ENCODE measurements around the gene MAD1L1. TPM values are rescaled to one million over a fixed set of nuclear protein-coding genes. Genes with fewer than 3 reads are reported as not detected.

MAD1L1 gene
- total and polyA plus RNA-seq, 2 of the 4 experiments (the other 2 are of a cell fraction): 29.0 to 40.9 TPM

GRCh38 chr7:1975179-1975578 is 257.6 kb downstream of the MAD1L1 start:
- BruUV-seq (replicated peaks): no TSS peak
- no peak overlapping the region for H3K56ac ChIP-seq (ENCODE audit: extremely low read depth, insufficient read depth, low read length)
- CTCF ChIA-PET: no interaction called here
- H3K36me3 ChIP-seq (ENCODE audit: control insufficient read depth, insufficient read depth, low read length): peaks cover 13% of the 10 kb centered on the region
- no peak overlapping the region for H3K4ac ChIP-seq (ENCODE audit: low read depth, low read length)
- no peaks in the 10 kb centered on the region for H3K9me1 ChIP-seq (ENCODE audit: insufficient read depth, low read length)
- no peaks in the 10 kb centered on the region for H3K79me1 ChIP-seq (ENCODE audit: low read depth in 1 of 2, low read length in 2 of 2)
- H3K4me1 ChIP-seq (ENCODE audit: control insufficient read depth, insufficient read depth, low read length): no peaks in the 10 kb centered on the region
- H3K4me2 ChIP-seq (ENCODE audit: low read depth, low read length): no peak overlapping the region
- H4K20me1 ChIP-seq (ENCODE audit: insufficient read depth, low read length): no peaks in the 10 kb centered on the region
- TF ChIP-seq RAD21 (IDR thresholded peaks at IDR 0.05; ENCODE audit: low read length) (no peak), POLR2A (IDR thresholded peaks at IDR 0.05; ENCODE audit: low read depth, low read length) (no peak), NFE2L2 (IDR thresholded peaks at IDR 0.05; ENCODE audit: low read depth, low read length) (no peak), CEBPB (IDR thresholded peaks at IDR 0.05; ENCODE audit: low read depth, low read length) (no peak), FOS (IDR thresholded peaks at IDR 0.05; ENCODE audit: low read depth, low read length) (no peak), BHLHE40 (IDR thresholded peaks at IDR 0.05; ENCODE audit: low read depth, low read length) (no peak)
- POLR2A ChIA-PET (ENCODE audit: unreplicated experiment): no interaction called here
- in situ Hi-C loops (cut with MboI; ENCODE audit: low sequenced_read_pairs) (no loop called here), dilution Hi-C loops (cut with HindIII; ENCODE audit: low sequenced_read_pairs, unreplicated experiment) (no loop called here), intact Hi-C loops (cut with micrococcal nuclease) (no loop called here)
- H2BK5ac ChIP-seq (ENCODE audit: low read depth, low read length, poor library complexity, severe bottlenecking): no peak overlapping the region
- ATAC-seq (ENCODE audit: low read depth) (no peak), DNase-seq (no peak)
- H3K18ac ChIP-seq (ENCODE audit: low read depth, low read length): no peak overlapping the region
- WGBS, 2 experiments (ENCODE audit: extremely low coverage in 2 of 2, insufficient read length in 1 of 2): 100% methylated on average over 2 of the region's 7 CpGs; no CpG with 5 or more reads in 1 of the 2 experiments
- no peak overlapping the region for H2BK15ac ChIP-seq (ENCODE audit: low read depth, low read length)
- no peak overlapping the region for H3K27ac ChIP-seq (ENCODE audit: insufficient read depth, low read length)
- no peak overlapping the region for H3K14ac ChIP-seq (replicated peaks; ENCODE audit: low read depth, low read length)
- H3K27me3 ChIP-seq (ENCODE audit: control insufficient read depth, insufficient read depth, low read length): no peaks in the 10 kb centered on the region
- no peak overlapping the region for H4K8ac ChIP-seq (ENCODE audit: low read depth in 2 of 2, low read length in 2 of 2)
- no peak overlapping the region for H4K91ac ChIP-seq (ENCODE audit: insufficient read depth, low read depth, low read length)
- no peak overlapping the region for H4K5ac ChIP-seq (ENCODE audit: low read depth, low read length)
- no peak overlapping the region for H3K9ac ChIP-seq (ENCODE audit: low read depth, low read length)
- H3K23ac ChIP-seq (ENCODE audit: low read depth, low read length): no peak overlapping the region
- H2AK9ac ChIP-seq (replicated peaks; ENCODE audit: low read depth, low read length, poor library complexity): no peak overlapping the region
- no peak overlapping the region for H2AFZ ChIP-seq (replicated peaks; ENCODE audit: low read length, poor library complexity)
- H2BK20ac ChIP-seq (ENCODE audit: low read depth, low read length): no peak overlapping the region
- H2BK120ac ChIP-seq (ENCODE audit: low read depth, low read length): no peak overlapping the region
- no peak overlapping the region for H3K4me3 ChIP-seq (ENCODE audit: insufficient read depth, low read depth, low read length)
- H3K9me3 ChIP-seq (ENCODE audit: control insufficient read depth, insufficient read depth, low read length): peaks cover 3% of the 10 kb centered on the region; the same call in 1 of the 2 replicates
- H2AK5ac ChIP-seq (ENCODE audit: low read depth, low read length): no peak overlapping the region
